IMR-90 (cell line): ENCODE results near the gene TIMELESS. TPM values are rescaled to one million over a fixed set of nuclear protein-coding genes. Genes with fewer than 3 reads are reported as not detected.

ENCODE experiments used
- ATAC-seq: fragments of 200-7000 bp; cut with Tn5 transposase; 2 replicates; pipeline ENCODE4 v1.9.1; 2020; ENCODE audit warnings: low read depth, mild to moderate bottlenecking, moderate library complexity
- BruUV-seq: library from RNA; stranded (reverse); fragments of 400-500 nt; replicated peaks from 2 replicates; lab custom pipeline; 2021; lab: Mats Ljungman, UMichigan
- CTCF ChIA-PET: fragments of 300-600 bp; formaldehyde crosslinking; extraction: SDS; loops from one replicate; lab custom pipeline; 2021; ENCODE audit warnings: antibody characterized with exemption; lab: Yijun Ruan, JAX
- POLR2A ChIA-PET: fragments of 300-600 bp; sonication (Branson Sonifier 250); formaldehyde crosslinking; loops from one replicate; lab custom pipeline; 2022; ENCODE audit warnings: antibody characterized with exemption; ENCODE audit not compliant: unreplicated experiment; lab: Charles Lee
- DNase-seq: peaks from one replicate; pipeline ENCODE4 v3.0.0; 2013
- H2AFZ ChIP-seq: replicated peaks from 2 replicates; pipeline ENCODE3; 2013; ENCODE audit warnings: low read length, mild to moderate bottlenecking; ENCODE audit not compliant: poor library complexity
- H2AK5ac ChIP-seq: 2 replicates; pipeline ENCODE4 v1.6.1; 2013; ENCODE audit warnings: low read depth, low read length, inconsistent platforms
- H2AK9ac ChIP-seq: replicated peaks from 2 replicates; pipeline ENCODE3; 2013; ENCODE audit warnings: mild to moderate bottlenecking, low read depth, low read length, moderate library complexity; ENCODE audit not compliant: poor library complexity
- H2BK120ac ChIP-seq: 2 replicates; pipeline ENCODE4 v1.6.1; 2013; ENCODE audit warnings: low read depth, low read length, inconsistent platforms
- H2BK15ac ChIP-seq: 3 replicates; pipeline ENCODE4 v1.6.1; 2013; ENCODE audit warnings: low read depth, low read length, inconsistent platforms
- H2BK20ac ChIP-seq: 2 replicates; pipeline ENCODE4 v1.6.1; 2013; ENCODE audit warnings: low read depth, mild to moderate bottlenecking, inconsistent platforms, low read length, moderate library complexity
- H2BK5ac ChIP-seq: 2 replicates; pipeline ENCODE4 v1.6.1; 2013; ENCODE audit warnings: mild to moderate bottlenecking, low read depth, low read length, inconsistent platforms; ENCODE audit not compliant: poor library complexity, severe bottlenecking
- H3K14ac ChIP-seq: replicated peaks from 2 replicates; pipeline ENCODE4 v1.6.1; 2013; ENCODE audit warnings: low read depth, low read length, inconsistent platforms
- H3K18ac ChIP-seq: 2 replicates; pipeline ENCODE4 v1.6.1; 2013; ENCODE audit warnings: low read depth, low read length, control low read depth
- H3K23ac ChIP-seq: 2 replicates; pipeline ENCODE4 v1.6.1; 2013; ENCODE audit warnings: low read depth, low read length, inconsistent platforms
- H3K27ac ChIP-seq: 2 replicates; pipeline ENCODE4 v1.5.1; 2013; ENCODE audit warnings: mild to moderate bottlenecking, control low read depth, low read length; ENCODE audit not compliant: insufficient read depth
- H3K27me3 ChIP-seq: 2 replicates; pipeline ENCODE4 v1.6.1; 2013; ENCODE audit warnings: low read length; ENCODE audit not compliant: control insufficient read depth, insufficient read depth
- H3K36me3 ChIP-seq: 2 replicates; pipeline ENCODE4 v1.6.1; 2013; ENCODE audit warnings: low read length, mixed read lengths; ENCODE audit not compliant: control insufficient read depth, insufficient read depth
- H3K4ac ChIP-seq: 2 replicates; pipeline ENCODE4 v1.6.1; 2013; ENCODE audit warnings: low read depth, low read length, inconsistent platforms
- H3K4me1 ChIP-seq: 2 replicates; pipeline ENCODE4 v1.6.1; 2013; ENCODE audit warnings: low read length, mixed read lengths; ENCODE audit not compliant: control insufficient read depth, insufficient read depth
- H3K4me2 ChIP-seq: 2 replicates; pipeline ENCODE4 v1.6.1; 2013; ENCODE audit warnings: low read depth, mild to moderate bottlenecking, control low read depth, low read length, moderate library complexity
- H3K4me3 ChIP-seq: 2 replicates; pipeline ENCODE4 v1.5.1; 2013; ENCODE audit warnings: low read depth, mild to moderate bottlenecking, control low read depth, low read length, moderate library complexity; ENCODE audit not compliant: insufficient read depth
- H3K56ac ChIP-seq: 2 replicates; pipeline ENCODE4 v1.6.1; 2013; ENCODE audit warnings: low read length, inconsistent platforms; ENCODE audit not compliant: insufficient read depth; ENCODE audit errors: extremely low read depth
- H3K79me1 ChIP-seq, 2 experiments: 2 replicates each; pipeline ENCODE4 v1.6.1; 2013; ENCODE audit warnings: low read length in 2 of 2, inconsistent platforms in 1 of 2, low read depth in 1 of 2
- H3K9ac ChIP-seq: 2 replicates; pipeline ENCODE4 v1.6.1; 2013; ENCODE audit warnings: low read depth, low read length, control low read depth
- H3K9me1 ChIP-seq: 2 replicates; pipeline ENCODE4 v1.6.1; 2013; ENCODE audit warnings: low read length, inconsistent platforms; ENCODE audit not compliant: insufficient read depth
- H3K9me3 ChIP-seq: 2 replicates; pipeline ENCODE4 v1.6.1; 2013; ENCODE audit warnings: low read length; ENCODE audit not compliant: control insufficient read depth, insufficient read depth
- H4K20me1 ChIP-seq: 2 replicates; pipeline ENCODE4 v1.6.1; 2013; ENCODE audit warnings: low read length, inconsistent platforms; ENCODE audit not compliant: insufficient read depth
- H4K5ac ChIP-seq: 2 replicates; pipeline ENCODE4 v1.6.1; 2013; ENCODE audit warnings: mild to moderate bottlenecking, low read depth, low read length, control low read depth
- H4K8ac ChIP-seq, 2 experiments: 2 replicates each; pipeline ENCODE4 v1.6.1; 2013; ENCODE audit warnings: low read depth in 2 of 2, low read length in 2 of 2, control low read depth in 1 of 2, inconsistent platforms in 1 of 2
- H4K91ac ChIP-seq: 2 replicates; pipeline ENCODE4 v1.6.1; 2013; ENCODE audit warnings: low read depth, low read length, inconsistent platforms; ENCODE audit not compliant: insufficient read depth
- CHD1 ChIP-seq: IDR thresholded peaks from 2 replicates; pipeline ENCODE4 v1.6.1; 2012; ENCODE audit warnings: low read depth, low read length, improper control_type of control experiment
- WGBS, 2 experiments: methylation state at CpG; one replicate each; pipeline versions ENCODE4 v1.1.5 to v1.1.7; 2013; ENCODE audit warnings: missing lambda C conversion rate in 2 of 2; ENCODE audit not compliant: insufficient read length in 1 of 2; ENCODE audit errors: extremely low coverage in 2 of 2; 5-methylcytosine and 5-hydroxymethylcytosine counted together
- dilution Hi-C: fragments of 300-500 bp; cut with HindIII; formaldehyde crosslinking; loops from one replicate; pipeline ENCODE4 v1.14.3; 2018; ENCODE audit warnings: low sequenced_read_pairs; ENCODE audit not compliant: unreplicated experiment
- in situ Hi-C: fragments of 300-500 bp; cut with MboI; formaldehyde crosslinking; loops from 3 replicates; pipeline ENCODE4 v1.14.3; 2019; ENCODE audit warnings: low sequenced_read_pairs, inconsistent platforms, mixed read lengths
- intact Hi-C: fragments of 100-400 bp; cut with micrococcal nuclease; formaldehyde crosslinking; loops from 2 replicates; pipeline ENCODE4 v1.10.0; 2022
- polyA plus RNA-seq, 3 experiments: library from polyadenylated mRNA; depleted of rRNA; stranded (reverse); fragments of >200 nt; gene quantifications; 2 replicates each; pipeline ENCODE4 v1.2.3, GENCODE V29; 2012; ENCODE audit warnings: low replicate concordance in 1 of 3
- total RNA-seq: library from RNA; depleted of rRNA; stranded (reverse); fragments of >200 nt; gene quantifications from 2 replicates; pipeline ENCODE4 v1.2.3, GENCODE V29; 2012

Gene TIMELESS
- total and polyA plus RNA-seq, 2 of the 4 experiments (the other 2 are of a cell fraction) = 7.3 to 10.4 TPM

DNA sequence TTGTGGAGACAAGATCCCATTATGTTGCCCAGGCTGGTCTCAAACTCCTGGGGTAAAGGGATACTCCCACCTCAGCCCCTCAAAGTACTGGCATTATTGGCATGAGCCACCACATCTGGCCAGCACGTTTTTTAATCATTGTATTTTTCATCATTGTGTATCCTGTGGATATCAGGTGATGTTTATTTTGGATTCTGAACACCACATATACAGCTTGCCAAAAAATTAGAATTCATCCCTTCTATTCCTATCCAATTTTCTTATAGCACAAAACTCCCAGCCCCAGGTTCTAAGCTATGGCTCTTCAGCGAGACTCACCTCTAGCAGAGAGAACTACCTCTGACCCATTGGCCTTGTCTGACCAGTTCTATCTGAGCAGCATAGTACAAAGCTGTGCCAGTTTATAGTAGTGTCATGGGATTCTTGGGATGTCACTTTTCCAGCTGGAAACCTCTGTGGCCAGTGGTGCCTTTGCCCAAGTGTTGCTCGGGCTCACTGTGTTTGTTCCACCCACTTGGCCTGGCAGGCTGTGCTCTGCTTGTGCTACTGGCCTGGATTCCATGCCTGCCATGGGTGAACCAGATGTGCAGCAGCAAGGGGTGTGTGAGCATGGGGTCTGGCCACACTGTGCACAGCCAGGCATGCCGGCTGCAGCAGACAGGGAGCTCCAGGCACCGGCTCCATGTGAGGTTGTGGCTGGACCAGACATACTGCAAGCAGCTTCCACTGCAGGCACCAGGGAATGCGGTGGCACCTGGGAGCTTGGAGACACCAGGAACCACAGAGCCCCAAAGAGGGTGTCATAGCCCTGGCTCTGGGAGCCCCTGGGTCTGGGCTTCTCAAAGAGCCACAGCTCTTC lies 37.2 kb downstream of the TIMELESS start:
- Histone ChIP-seq H4K91ac (no peak overlapping the region), H3K36me3 (no peaks in the 10 kb centered on the region), H2BK20ac (no peak overlapping the region), H3K79me1 (no peaks in the 10 kb centered on the region), H3K4me2 (no peak overlapping the region), H4K8ac (no peak overlapping the region), H2BK5ac (no peak overlapping the region), H3K27ac (no peak overlapping the region), H3K4me1 (no peaks in the 10 kb centered on the region), H3K14ac (no peak overlapping the region), H4K5ac (no peak overlapping the region), H2AK5ac (no peak overlapping the region), H2BK120ac (no peak overlapping the region), H2AK9ac (no peak overlapping the region), H3K9me1 (no peaks in the 10 kb centered on the region), H3K27me3 (no peaks in the 10 kb centered on the region; the same call in 1 of the 2 replicates), H3K23ac (no peak overlapping the region), H3K9me3 (no peaks in the 10 kb centered on the region), H3K56ac (no peak overlapping the region), H3K4ac (no peak overlapping the region), H4K20me1 (no peaks in the 10 kb centered on the region), H2AFZ (no peak overlapping the region), H2BK15ac (no peak overlapping the region), H3K18ac (no peak overlapping the region), H3K9ac (no peak overlapping the region), H3K4me3 (no peak overlapping the region)
- intact Hi-C loops = no loop called here
- dilution Hi-C loops = no loop called here
- no peak for TF ChIP-seq CHD1
- DNase-seq (no peak), ATAC-seq (no peak)
- CTCF ChIA-PET = no interaction called here
- POLR2A ChIA-PET = no interaction called here
- WGBS, 2 experiments = 100% methylated on average over 1 of the region's 6 CpGs; no CpG with 5 or more reads in 1 of the 2 experiments
- no TSS peak for BruUV-seq
- in situ Hi-C loops = no loop called here
